GM19035 (cell line): ENCODE measurements around the gene ANO1.

Experiments
- ATAC-seq: cut with Tn5 transposase; IDR thresholded peaks from one replicate; pipeline ENCODE4 v1.9.1; 2021; ENCODE audit not compliant: unreplicated experiment

Gene ANO1

DNA sequence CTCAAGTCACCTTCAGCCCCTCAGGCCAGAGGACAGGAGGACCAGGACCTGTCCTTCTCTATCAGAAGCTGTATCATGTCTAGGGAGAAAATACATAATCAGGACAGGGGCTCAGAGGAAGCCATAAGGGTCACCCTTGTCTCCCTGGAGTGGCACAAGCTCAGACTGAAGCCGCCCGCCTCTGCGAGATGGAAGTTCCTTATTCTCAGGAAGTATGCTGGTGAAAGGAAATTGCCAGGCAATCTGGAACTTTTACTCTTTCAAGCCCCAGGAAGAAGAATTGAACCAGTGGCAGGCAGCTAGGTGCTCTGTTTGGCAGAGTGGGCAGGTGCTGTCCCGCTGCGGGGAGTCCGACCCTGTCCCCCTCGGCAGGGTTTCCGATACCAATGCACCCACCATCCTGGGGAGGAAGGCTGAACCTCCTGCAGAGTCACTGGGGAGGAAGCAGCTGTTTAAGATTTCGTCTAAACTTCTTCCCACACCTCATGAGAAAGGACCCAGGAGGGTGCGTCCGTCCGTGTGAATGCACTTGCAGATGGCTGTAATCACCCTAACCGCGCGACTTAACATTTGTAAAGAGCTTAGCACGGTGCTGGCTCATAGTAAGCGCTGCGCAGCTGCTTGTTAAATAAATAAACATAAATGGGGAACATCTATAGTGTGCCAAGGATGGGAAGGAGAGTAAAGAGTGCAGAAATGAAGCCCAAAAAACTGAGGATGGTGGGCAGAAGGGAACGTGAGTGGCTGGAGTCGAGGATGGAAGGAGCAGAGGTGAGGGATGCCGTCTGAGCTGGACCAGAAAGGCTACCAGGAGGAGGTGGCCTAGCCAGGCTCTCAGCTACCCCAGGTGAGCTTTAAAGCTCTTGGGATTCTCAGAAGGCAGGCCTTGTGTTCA is 5.0 kb upstream of the ANO1 start:
- ATAC-seq: no peak

DNA sequence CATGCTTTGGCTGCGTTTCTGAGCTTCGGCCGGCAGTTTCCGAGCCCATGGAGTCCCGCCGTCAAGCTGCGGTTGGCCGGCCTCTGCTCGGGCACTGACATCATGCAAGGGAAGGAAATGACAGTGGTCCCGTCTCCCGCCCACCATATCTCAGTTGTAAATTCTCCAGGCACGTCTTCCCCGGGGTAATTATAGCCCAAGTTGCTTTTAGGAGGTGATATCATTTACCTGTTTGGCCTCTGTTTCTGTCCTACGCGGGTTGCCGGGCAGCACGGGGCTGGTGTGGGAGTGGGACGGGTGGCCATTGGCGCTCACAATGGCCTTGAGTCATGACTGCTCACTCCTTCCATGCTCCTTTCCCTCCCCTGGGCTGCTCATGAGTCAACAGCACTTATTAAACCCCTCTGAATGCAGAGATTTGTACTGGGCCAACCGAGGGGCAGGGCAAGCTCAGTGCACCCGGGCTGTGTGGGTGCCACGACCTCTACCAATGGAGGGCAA is 4.2 kb upstream of the ANO1 start:
- no peak for ATAC-seq

DNA sequence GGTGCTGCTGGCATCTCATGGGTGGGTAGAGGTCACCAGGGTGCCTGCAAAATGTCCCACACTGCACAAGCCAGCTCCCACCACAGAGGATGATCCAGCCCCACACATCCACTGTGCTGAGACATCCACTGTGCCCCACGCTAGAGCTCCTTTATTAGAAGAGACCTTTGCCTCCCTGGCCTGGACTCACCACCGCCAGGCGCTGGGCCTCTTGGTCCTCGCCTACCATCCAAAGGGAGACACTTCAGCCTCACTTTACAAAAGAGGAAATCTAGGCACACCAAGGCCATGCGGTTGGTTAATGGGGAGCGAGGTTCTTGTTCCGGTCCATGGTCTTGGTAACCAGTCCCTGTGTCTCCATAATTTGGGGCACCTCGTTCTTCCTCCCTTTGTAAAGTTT is 3.4 kb upstream of the ANO1 start:
- ATAC-seq: no peak

DNA sequence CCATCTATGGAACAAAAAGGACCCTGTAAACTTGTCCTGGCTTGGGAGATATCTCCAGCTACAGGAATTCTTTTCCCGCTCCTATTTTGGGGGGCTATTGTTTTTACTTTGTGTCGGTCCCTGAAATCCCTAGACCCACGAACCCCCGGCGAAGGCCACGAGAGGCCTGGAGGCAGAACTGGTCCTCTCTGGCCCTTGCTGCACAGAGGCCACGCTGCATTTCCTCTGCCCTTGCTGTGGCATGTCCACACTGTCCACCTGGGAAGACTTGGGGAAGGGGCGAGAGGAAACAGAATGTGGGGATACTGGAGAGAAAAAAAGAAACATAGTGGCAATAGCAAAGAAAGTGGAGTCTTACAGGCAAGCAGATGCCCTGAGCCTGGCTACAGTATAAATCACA is 2.3 kb upstream of the ANO1 start:
- no peak for ATAC-seq

DNA sequence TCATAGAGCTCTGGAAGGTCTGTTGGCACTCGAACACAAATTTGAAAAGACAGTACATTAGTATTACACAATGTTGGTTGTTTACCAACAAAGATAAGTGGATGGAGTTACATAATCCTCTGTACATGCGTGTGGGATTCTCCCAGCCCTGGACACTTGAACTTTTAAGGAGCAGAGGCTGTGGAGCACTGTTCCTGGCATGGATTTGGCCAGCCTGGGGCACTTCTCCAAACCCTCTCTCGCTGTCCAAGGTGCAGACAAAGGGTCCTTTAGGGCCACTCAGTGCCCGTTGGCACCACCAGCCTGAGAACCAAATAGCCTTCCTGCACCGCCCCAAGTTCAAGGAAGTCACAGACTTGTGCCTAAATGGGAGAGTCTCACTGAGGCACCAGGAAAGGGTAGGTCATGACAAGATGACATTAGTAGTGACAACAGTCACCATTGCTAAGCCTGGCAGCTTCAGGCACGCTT is 1.6 kb upstream of the ANO1 start:
- no peak for ATAC-seq

DNA sequence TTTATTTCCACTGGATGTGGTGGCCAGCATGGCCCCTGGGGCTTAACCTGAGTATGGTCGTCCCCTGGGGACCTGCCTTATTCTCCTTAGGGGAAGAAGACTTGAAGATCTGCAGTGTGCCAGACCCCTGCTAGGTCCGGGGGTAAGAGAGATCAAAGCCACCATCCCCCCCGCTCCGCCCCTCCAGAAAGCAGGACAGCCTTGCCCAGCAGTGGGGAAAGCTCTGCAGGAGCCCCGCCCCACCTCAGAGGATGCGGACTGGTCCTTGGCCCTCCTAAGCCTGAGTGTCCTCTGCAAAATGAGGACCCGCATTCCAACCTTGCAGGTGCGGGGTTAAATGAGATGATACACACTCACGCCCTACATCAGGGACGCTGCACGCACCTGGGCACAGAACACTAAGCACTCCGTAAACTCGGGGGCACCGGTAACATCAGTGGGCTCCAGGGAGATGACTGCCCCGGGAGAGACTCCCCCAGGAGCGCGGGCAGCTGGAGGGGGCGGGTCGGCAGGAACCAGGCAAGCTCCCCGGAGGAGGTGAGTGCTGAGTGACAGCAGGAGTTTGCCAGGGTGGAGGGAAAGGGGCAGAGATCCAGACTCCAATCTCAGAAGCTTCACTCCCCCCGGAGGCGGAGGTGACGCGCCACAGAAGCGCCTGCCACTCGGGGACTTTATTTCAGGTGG is 564 bp upstream of the ANO1 start:
- no peak for ATAC-seq

DNA sequence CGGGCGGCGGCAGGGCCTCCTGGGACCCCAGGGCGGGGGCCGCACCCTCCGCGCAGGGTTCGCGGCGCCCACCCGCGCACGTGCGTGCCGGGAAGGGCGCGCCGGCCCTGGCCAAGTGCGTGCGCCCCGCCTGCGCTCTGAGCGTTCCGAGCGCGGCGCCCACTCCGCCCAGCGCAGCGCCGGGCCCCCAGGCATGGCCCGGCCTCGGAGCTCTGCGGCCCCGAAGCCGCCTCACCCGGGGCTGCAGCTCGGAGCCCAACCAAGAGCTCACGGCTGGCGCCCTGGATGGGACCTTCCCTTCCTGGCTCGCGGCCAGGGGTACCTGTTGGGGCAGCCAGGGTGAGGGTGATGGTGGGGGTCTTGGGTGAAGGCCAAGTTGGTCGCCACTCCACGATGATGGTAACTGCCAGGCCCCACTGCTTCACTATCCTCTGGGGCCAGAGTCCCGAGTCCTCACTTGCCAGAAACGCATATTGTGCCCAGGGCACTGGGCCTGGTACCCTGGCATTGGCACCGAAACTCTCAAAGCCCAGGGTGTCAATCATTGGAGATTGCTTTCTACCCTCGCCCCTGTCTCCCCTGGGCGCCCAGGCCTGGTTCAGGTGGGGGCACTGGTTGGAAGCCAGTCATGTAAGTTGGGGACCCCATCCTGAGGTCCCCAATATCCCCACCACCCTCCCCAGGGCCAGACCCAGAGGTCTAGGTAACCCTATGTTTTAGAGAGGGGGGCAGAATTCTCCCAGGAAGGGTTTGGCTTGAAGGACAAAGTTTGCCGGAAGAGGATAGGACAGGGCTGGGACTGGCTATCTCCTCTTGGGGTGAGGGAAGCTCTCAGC is 882 bp downstream of the ANO1 start:
- ATAC-seq: no peak

DNA sequence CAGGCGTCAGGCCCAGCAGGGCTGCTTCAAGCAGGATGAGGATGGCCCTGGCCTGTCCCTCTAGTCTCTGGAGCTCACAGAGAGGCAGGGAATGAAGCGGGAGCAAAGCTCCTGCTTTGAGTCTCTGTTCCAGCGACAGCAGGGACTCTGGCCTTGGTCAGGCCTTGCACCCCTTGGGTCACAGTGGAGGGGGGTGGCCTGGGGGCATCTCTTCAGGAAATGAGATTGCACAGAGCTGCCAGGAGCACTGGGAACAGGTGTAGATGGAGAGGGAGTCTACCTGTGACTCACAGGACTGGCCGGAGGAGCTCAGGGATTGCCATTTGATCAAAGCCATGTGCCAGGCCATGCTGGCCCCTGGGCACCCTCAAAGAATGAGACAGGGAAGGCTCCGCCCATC is 1.6 kb downstream of the ANO1 start:
- ATAC-seq: no peak

DNA sequence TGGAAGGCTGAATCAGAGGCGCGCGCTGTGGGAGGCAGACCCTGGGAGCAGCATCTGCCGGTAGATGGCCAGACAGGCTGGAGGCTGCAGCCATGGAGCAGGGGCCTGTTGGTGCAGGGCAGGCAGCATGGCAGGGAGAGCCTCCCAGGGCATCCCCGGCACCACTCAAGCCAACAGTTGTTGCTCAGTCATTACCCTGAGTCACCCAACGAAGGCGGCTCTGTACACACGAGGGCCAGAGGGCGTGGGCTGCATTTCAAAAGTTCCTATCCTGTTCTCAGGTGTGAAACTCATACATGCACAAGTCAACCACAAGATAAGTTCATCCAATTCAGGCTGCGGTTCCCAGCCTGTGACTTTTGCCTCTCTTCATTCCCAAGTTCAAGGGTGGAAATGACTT is 2.6 kb downstream of the ANO1 start:
- ATAC-seq: no peak

DNA sequence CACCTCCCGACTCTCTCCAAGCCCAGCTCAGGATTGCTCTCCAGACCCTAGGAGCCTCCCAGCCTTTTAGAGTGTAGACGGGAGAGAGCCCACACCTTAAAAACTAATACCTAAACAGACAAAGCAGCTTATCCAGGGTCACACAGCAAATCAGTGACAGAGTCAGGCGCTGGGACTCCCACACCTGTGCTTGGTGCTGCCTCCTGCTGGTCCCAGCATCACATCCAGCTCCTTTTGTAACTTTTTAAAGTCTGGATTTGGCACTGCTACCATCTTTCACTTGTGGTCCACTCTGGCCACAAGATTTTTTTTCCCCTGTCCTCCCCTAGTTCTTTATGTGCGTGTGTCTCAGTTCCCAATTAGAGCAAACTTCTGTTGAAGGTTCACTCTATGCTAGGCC is 4.7 kb downstream of the ANO1 start:
- no peak for ATAC-seq

DNA sequence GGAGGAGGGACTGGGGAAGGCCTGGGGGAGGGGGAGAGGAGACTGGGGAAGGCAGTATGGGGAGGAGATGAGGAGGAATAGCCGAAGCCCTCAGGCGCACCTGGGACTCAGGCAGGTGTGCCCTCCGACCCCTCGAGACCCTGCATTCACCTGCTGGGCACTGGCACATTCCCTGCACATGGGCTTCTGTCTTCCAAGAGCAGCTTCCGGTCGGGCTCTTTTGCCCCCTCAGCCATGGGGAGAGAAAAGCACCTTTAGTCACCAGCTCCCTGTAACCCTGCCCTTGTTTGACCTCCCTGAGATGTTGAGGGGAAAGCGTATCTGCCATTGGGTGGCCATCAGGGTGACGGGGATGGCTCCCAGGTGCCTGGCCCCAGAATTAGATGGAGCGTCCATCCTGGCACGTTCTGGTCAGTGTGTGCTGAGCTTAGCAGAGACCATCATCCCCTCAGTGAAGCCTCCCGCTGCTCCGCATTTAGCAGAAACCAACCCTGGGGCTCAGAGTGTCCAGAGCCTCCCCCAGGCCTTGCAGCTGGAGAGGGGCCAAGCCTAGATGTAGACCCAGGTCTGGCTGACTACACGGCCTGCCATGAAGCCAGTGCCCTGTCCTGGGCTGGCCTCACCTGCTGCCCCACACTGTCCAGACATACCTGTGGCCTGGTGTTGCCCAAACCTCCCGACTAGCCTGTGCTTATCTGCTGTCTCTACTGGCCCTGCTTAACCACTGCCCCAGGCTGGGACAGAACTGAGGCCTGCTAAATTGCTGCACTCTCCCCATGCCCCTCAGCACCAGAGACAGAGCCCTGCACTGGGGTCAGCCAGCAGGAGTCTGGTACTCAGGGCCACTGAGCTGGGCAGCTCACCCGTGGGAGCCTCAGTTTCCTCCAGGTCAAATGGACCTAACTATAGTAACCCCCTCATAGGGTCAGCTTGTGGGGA is 6.2 kb downstream of the ANO1 start:
- no peak for ATAC-seq

DNA sequence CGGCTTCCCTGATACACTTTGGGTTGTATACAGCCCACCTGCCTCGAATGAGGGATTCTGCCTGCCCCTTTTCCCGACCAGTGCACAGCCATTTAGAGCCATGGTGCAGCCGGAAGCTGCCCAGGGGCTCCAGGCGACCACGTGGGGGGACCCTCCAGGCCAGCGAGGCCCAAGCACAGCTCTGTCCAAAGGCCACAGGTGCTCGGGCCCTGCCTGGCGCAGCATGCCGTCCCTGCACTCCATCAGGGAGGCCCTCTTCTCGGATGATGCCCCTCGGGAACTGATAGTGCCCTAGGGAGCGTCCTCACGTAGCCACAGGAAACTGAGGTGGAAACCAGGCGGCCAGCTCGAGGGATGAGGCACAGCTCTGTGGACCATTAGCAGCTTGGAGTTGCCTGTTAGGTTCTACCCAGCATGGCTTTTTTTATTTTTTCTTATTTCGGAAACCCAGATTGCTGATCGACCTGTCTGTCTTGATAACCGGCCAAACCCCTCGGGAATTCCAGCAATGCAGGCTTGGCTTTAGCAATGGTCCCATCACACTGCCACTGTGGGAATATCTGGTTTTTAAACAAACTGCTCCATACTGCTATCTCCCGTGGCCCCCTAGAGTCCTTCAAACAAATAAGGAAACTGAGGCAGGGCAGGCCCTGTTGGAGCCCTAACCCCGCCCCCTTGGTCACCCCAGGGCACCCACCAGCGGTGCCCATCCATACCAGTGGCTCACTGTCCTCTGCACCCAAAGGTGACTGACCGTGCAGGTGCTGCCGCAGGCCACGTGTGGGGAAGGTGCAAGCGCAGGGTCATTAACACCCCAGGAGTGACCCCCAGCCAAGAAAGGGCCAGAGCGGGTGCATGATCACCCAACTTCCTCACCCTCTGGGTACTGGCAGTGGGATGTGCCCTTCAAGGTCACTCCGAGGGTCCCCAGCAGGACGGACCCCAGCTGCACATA is 8.0 kb downstream of the ANO1 start:
- ATAC-seq: no peak

DNA sequence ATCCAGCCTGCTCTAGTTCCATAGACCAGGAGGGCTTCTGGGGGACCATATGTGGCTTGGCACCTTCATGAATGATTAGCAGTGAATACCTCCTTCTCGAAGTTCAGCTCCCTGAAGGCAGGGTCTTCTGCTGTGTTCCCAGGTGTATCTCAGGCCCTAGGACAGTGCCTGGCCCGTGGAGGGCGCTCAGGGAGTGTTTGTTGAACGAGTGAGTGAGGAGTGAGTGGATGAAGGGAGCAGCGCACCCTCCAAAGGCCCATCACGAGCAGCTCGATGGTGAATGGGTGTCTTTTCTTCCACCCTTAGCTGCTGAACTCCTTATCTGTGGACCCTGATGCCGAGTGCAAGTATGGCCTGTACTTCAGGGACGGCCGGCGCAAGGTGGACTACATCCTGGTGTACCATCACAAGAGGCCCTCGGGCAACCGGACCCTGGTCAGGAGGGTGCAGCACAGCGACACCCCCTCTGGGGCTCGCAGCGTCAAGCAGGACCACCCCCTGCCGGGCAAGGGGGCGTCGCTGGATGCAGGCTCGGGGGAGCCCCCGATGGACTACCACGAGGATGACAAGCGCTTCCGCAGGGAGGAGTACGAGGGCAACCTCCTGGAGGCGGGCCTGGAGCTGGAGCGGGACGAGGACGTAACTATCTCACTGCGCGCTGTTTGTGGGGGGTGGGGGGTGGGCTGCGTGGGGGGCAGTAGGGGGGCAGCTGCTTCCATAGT is 9.5 kb downstream of the ANO1 start:
- no peak for ATAC-seq

DNA sequence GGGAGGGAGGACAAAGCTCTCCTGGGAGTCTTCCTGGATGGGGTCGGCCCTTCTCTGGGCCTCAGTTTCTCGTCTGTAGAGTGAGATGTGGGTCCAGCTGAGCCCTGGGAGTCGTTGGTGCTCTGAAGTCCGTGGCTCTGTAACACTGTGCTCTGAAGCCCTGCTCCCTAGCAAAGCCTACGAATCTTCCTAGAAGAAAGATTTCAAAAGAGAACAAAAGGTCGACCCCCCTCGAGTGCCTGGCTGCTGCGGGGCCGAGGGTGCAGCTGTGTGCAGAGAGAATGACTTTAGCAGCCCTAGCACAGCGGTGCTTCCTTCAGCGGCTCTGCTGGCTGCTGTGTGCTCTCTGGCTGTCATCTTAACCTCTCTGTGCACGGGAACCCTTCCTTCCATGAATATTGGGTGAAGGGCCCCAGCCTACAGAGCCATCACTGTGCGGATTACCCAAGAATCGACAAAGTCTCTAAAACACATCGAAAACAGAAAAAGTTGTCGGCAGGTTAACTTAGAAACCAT is 10.7 kb downstream of the ANO1 start:
- ATAC-seq: no peak

DNA sequence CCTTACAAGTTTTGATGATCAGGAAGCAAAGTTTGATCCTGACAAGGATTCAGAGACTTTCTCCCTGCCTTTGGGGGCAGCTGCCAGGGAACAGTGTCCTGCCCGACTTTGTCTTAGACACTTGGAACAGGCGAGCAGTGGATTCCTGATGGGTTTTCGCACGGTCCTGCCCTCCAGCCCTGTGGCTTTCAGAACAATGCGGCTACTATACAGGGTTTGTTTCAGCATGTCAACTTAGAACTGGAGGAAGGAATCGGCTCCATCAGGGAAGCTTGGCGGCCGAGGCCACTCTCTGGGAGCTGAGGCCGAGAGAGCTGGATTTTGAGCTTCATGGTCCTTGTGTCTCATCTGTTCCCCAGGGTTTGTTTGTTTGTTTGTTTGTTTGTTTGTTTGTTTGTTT is 11.5 kb downstream of the ANO1 start:
- no peak for ATAC-seq

DNA sequence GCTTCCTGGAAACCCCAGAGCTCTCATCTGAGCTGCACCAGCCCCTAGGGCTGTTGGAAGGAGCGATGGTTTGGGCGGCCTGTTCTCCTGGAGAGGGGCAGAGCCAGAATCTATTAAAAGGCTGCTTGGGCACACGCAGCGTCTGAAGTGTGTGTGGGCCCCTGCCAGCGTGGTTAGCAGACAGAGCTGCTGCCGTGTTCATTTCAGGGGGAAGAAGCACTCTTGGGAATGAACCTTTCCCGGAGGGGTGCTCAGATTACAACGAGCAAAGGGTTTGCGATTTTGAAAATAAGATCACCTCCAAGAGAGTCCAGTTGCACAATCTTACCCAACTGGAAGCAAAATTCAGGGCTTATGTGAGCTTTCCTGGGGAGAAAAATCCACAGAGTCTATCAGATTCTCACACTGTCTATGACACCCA is 12.9 kb downstream of the ANO1 start:
- no peak for ATAC-seq

DNA sequence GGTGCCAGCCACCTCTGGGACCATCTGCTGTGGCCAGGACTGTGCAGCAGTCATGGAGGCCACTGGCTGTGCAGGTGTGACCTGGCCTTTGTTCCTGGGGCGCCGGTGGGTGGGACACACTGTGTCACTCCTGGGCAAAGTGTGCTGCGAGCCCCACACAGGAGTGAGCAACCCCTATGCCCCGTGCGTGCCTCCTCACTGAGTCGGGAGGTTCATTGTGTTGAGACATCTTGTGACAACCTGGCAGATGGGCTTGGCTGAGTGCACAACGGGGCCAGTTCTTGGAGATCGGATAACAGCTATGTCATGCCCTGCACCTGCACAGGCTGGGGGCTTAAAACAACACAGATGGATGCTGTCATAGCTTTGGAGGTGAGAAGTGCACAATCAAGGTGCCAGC is 13.5 kb downstream of the ANO1 start:
- no peak for ATAC-seq
